HepG2 (cell line): ENCODE results near the gene MYH15. TPM values are rescaled to one million over a fixed set of nuclear protein-coding genes. Genes with fewer than 3 reads are reported as not detected.
A peak's percentile ranks its signal among the peaks of the same experiment; 100 is the strongest.

ENCODE experiments used
- ATAC-seq: fragments of 200-7000 bp; cut with Tn5 transposase; 3 replicates; pipeline ENCODE4 v1.9.1; 2020; ENCODE audit warnings: mild to moderate bottlenecking, moderate library complexity
- BruUV-seq: library from RNA; stranded (reverse); fragments of 400-500 nt; replicated peaks from 2 replicates; lab custom pipeline; 2021; lab: Mats Ljungman, UMichigan
- CTCF ChIA-PET: fragments of 300-600 bp; formaldehyde crosslinking; extraction: SDS; loops from one replicate; lab custom pipeline; 2021; ENCODE audit warnings: low total read pairs, inconsistent platforms, low intra/inter-chr PET ratio; lab: Yijun Ruan, JAX
- POLR2A ChIA-PET: fragments of 350-600 bp; sonication (Branson Sonifier 250); formaldehyde crosslinking; loops from one replicate; lab custom pipeline; 2020; ENCODE audit warnings: antibody characterized with exemption, inconsistent platforms; lab: Yijun Ruan, JAX
- DNase-seq: peaks from one replicate; pipeline ENCODE4 v3.0.0-alpha.2; 2015; ENCODE audit warnings: low spot score
- FAIRE-seq: peaks from 3 replicates; lab custom pipeline; 2011; peaks lifted over from hg19 to GRCh38; lab: Jason Lieb, UNC
- H2AFZ ChIP-seq: one replicate; pipeline ENCODE4 v1.6.1; 2011; ENCODE audit warnings: low read length, inconsistent platforms
- H3K27ac ChIP-seq: fragments of 300-600 bp; 3 replicates; pipeline ENCODE4 v1.8.0; 2011; ENCODE audit warnings: mixed run types, mild to moderate bottlenecking, mixed read lengths, low read length, inconsistent platforms; ENCODE audit not compliant: insufficient read depth; ENCODE audit errors: extremely low read length
- H3K27me3 ChIP-seq, 2 experiments: fragments of 200-600 bp in 1 of 2; 2 replicates in 1 of 2; 3 replicates in 1 of 2; pipeline versions ENCODE4 v1.6.0 to v1.8.0; 2011; ENCODE audit warnings: low read length in 2 of 2, mild to moderate bottlenecking in 2 of 2, moderate library complexity in 2 of 2, inconsistent platforms in 1 of 2; ENCODE audit not compliant: insufficient read depth in 2 of 2, control insufficient read depth in 1 of 2
- H3K36me3 ChIP-seq, 2 experiments: fragments of 200-600 bp in 1 of 2; replicated peaks in 1 of 2; 2 replicates in 1 of 2; 3 replicates in 1 of 2; pipeline versions ENCODE4 v1.5.1 to v1.8.0; 2011; ENCODE audit warnings: low read length in 2 of 2, inconsistent platforms in 1 of 2; ENCODE audit not compliant: insufficient read depth in 2 of 2, control insufficient read depth in 1 of 2
- H3K4me1 ChIP-seq: 2 replicates; pipeline ENCODE4 v1.5.1; 2012; ENCODE audit warnings: low read length, inconsistent platforms; ENCODE audit not compliant: insufficient read depth
- H3K4me2 ChIP-seq: 2 replicates; pipeline ENCODE4 v1.6.0; 2011; ENCODE audit warnings: low read depth, low read length, inconsistent platforms
- H3K4me3 ChIP-seq, 3 experiments: fragments of 200-600 bp in 1 of 3; sonication (generic), shearing (Covaris generic) in 1 of 3; replicated peaks in 1 of 3; 2 replicates each; pipeline ENCODE4 v1.5.1; 2011 to 2016; ENCODE audit warnings: low read length in 3 of 3, inconsistent platforms in 2 of 3, low read depth in 2 of 3, mild to moderate bottlenecking in 2 of 3, control low read depth in 1 of 3, mixed read lengths in 1 of 3; ENCODE audit not compliant: insufficient read depth in 1 of 3
- H3K79me2 ChIP-seq: one replicate; pipeline ENCODE4 v1.6.1; 2011; ENCODE audit warnings: low read length, inconsistent platforms; ENCODE audit not compliant: insufficient read depth
- H3K9ac ChIP-seq: 2 replicates; pipeline ENCODE4 v1.6.0; 2011; ENCODE audit warnings: mild to moderate bottlenecking, low read depth, low read length, inconsistent platforms; ENCODE audit not compliant: insufficient read depth
- H3K9me3 ChIP-seq: 2 replicates; pipeline ENCODE4 v1.5.1; 2012; ENCODE audit warnings: mild to moderate bottlenecking, low read length
- H4K20me1 ChIP-seq: 2 replicates; pipeline ENCODE4 v1.6.0; 2011; ENCODE audit warnings: inconsistent platforms, mild to moderate bottlenecking, low read length, moderate library complexity; ENCODE audit not compliant: insufficient read depth
- CTCF ChIP-seq: sonication (generic); formaldehyde crosslinking; IDR thresholded peaks from 2 replicates; pipeline ENCODE4 v1.5.0; 2020; ENCODE audit warnings: mild to moderate bottlenecking, missing genetic modification reagents, moderate library complexity
- NCOA1 ChIP-seq: sonication (generic); formaldehyde crosslinking; IDR thresholded peaks from 2 replicates; pipeline ENCODE4 v1.9.0; 2021; ENCODE audit warnings: missing genetic modification reagents
- RBM22 ChIP-seq: fragments of 200-400 bp; formaldehyde crosslinking; optimal IDR thresholded peaks from 2 replicates; pipeline ENCODE3; 2017; ENCODE audit warnings: mild to moderate bottlenecking, low read length, moderate library complexity
- RORA ChIP-seq: sonication (generic); formaldehyde crosslinking; IDR thresholded peaks from 2 replicates; pipeline ENCODE4 v1.5.0; 2020; ENCODE audit warnings: mild to moderate bottlenecking, missing genetic modification reagents, moderate library complexity
- SMC3 ChIP-seq: IDR thresholded peaks from 2 replicates; pipeline ENCODE4 v1.6.1; 2011; ENCODE audit warnings: low read length, improper control_type of control experiment
- STAG1 ChIP-seq: sonication (generic); formaldehyde crosslinking; IDR thresholded peaks from 2 replicates; pipeline ENCODE4 v1.4.0; 2020; ENCODE audit warnings: missing genetic modification reagents
- TBX3 ChIP-seq: fragments of 450-650 bp; IDR thresholded peaks from 2 replicates; pipeline ENCODE4 v1.6.1; 2017; ENCODE audit warnings: antibody characterized with exemption, mild to moderate bottlenecking, inconsistent platforms, borderline replicate concordance
- TFDP2 ChIP-seq: sonication (generic); formaldehyde crosslinking; IDR thresholded peaks from 2 replicates; pipeline ENCODE4 v1.4.0; 2020; ENCODE audit warnings: missing genetic modification reagents
- ZNF280D ChIP-seq: sonication (generic); formaldehyde crosslinking; IDR thresholded peaks from 2 replicates; pipeline ENCODE4 v1.5.1; 2020; ENCODE audit warnings: mild to moderate bottlenecking, missing genetic modification reagents
- ZNF335 ChIP-seq: sonication (generic); formaldehyde crosslinking; IDR thresholded peaks from 2 replicates; pipeline ENCODE4 v1.4.0; 2020; ENCODE audit warnings: missing genetic modification reagents
- ZNF660 ChIP-seq: sonication (generic); formaldehyde crosslinking; IDR thresholded peaks from 2 replicates; pipeline ENCODE4 v1.5.1; 2020; ENCODE audit warnings: mild to moderate bottlenecking, low read depth, missing genetic modification reagents, borderline replicate concordance
- WGBS: methylation state at CpG from one replicate; pipeline ENCODE4 v1.1.6; 2017; ENCODE audit warnings: low lambda C conversion rate; 5-methylcytosine and 5-hydroxymethylcytosine counted together
- in situ Hi-C: cut with HindIII; loops from 2 replicates; pipeline ENCODE4 v1.10.0; 2017; ENCODE audit warnings: low pct_unique_long_range_greater_than_20kb; ENCODE audit not compliant: extremely low pct_ligation_motif_present
- intact Hi-C: fragments of 100-400 bp; cut with micrococcal nuclease; formaldehyde crosslinking; loops from one replicate; pipeline ENCODE4 v1.10.0; 2022; ENCODE audit not compliant: unreplicated experiment
- polyA plus RNA-seq, 8 experiments: library from polyadenylated mRNA; depleted of rRNA in 3 of 8; stranded (reverse) in 7 of 8; unstranded in 1 of 8; fragments of >200 nt; fragmentation: Illumina TruSeq in 4 of 8; extraction: Trizol in 4 of 8; gene quantifications; 2 replicates each; pipeline versions ENCODE4 v1.2.1 to v1.2.3, GENCODE V29; 2011 to 2016; ENCODE audit warnings: low read depth in 4 of 8, missing spikeins in 1 of 8, mixed read lengths in 1 of 8; ENCODE audit not compliant: insufficient read depth in 1 of 8
- total RNA-seq, 5 experiments: library from RNA; depleted of rRNA; stranded (reverse); fragments of >200 nt; fragmentation: Illumina TruSeq; extraction: Trizol; gene quantifications; 2 replicates each; pipeline ENCODE4 v1.2.3, GENCODE V29; 2016; ENCODE audit warnings: low read depth in 1 of 5

MYH15 gene
- total and polyA plus RNA-seq, 2 of the 13 experiments (the other 11 are each of a cell fraction or from before 2014, with no cell fraction given): 0.03 to 0.09 TPM

GRCh38 chr3:108552267-108553159 lies 42.1 kb upstream of the MYH15 start:
- H3K27ac ChIP-seq: no peak overlapping the region
- TF ChIP-seq NCOA1 (CRISPR knock-in tag): no peak
- no peak for TF ChIP-seq RORA (CRISPR knock-in tag)
- peak; percentile 54 for TF ChIP-seq CTCF (CRISPR knock-in tag)
- no peak for TF ChIP-seq TFDP2 (CRISPR knock-in tag)
- TF ChIP-seq ZNF660 (CRISPR knock-in tag): no peak
- no peak for TF ChIP-seq ZNF335
- peak; percentile 34; the same call in 1 of the 2 replicates for TF ChIP-seq STAG1 (CRISPR knock-in tag)
- no peak for TF ChIP-seq TBX3
- TF ChIP-seq SMC3: peak; percentile 29; the same call in 1 of the 2 replicates
- no peak for TF ChIP-seq RBM22
- no peak for TF ChIP-seq ZNF280D (CRISPR knock-in tag)
- TF ChIP-seq, all 625 proteins: peak for 3
- CTCF ChIA-PET: interaction anchor here (1.4 to 5.4 kb wide), 2 partner anchors 62 to 1317 kb away, joined by 4 to 47 read pairs; no protein-coding TSS in a partner anchor
- no TSS peak for BruUV-seq
- POLR2A ChIA-PET: no interaction called here
- H3K9ac ChIP-seq: no peak overlapping the region
- ATAC-seq (peak; percentile 44; the same call in 2 of the 3 replicates), DNase-seq (peak; percentile 35), FAIRE-seq (no peak)
- no peak overlapping the region for H3K4me2 ChIP-seq
- WGBS: 90% methylated on average over 4 of the region's 4 CpGs
- in situ Hi-C loops: loop anchor here (5.0 kb wide), 1 partner anchor 60 kb away; no protein-coding TSS in a partner anchor
- H3K4me1 ChIP-seq: peaks cover 14% of the 10 kb centered on the region
- H3K27me3 ChIP-seq: no peaks in the 10 kb centered on the region
- H2AFZ ChIP-seq: no peak overlapping the region
- H3K79me2 ChIP-seq: no peaks in the 10 kb centered on the region
- no peak overlapping the region for H3K4me3 ChIP-seq
- intact Hi-C loops: loop anchor here (1.0 kb wide), 1 partner anchor 63 kb away; no protein-coding TSS in a partner anchor
- peaks cover 0 to 19% of the 10 kb centered on the region in 2 experiments; a peak in 3 of 5 replicates for H3K36me3 ChIP-seq
- H3K9me3 ChIP-seq: no peaks in the 10 kb centered on the region
- no peaks in the 10 kb centered on the region for H4K20me1 ChIP-seq
